IMR-90 (cell line): ENCODE results near the gene LAMA5. TPM values are rescaled to one million over a fixed set of nuclear protein-coding genes. Genes with fewer than 3 reads are reported as not detected.

ENCODE experiments used
- ATAC-seq: fragments of 200-7000 bp; cut with Tn5 transposase; 2 replicates; pipeline ENCODE4 v1.9.1; 2020; ENCODE audit warnings: low read depth, mild to moderate bottlenecking, moderate library complexity
- BruUV-seq: library from RNA; stranded (reverse); fragments of 400-500 nt; replicated peaks from 2 replicates; lab custom pipeline; 2021; lab: Mats Ljungman, UMichigan
- CTCF ChIA-PET: fragments of 300-600 bp; formaldehyde crosslinking; extraction: SDS; loops from one replicate; lab custom pipeline; 2021; ENCODE audit warnings: antibody characterized with exemption; lab: Yijun Ruan, JAX
- POLR2A ChIA-PET: fragments of 300-600 bp; sonication (Branson Sonifier 250); formaldehyde crosslinking; loops from one replicate; lab custom pipeline; 2022; ENCODE audit warnings: antibody characterized with exemption; ENCODE audit not compliant: unreplicated experiment; lab: Charles Lee
- DNase-seq: peaks from one replicate; pipeline ENCODE4 v3.0.0; 2013
- H2AFZ ChIP-seq: replicated peaks from 2 replicates; pipeline ENCODE3; 2013; ENCODE audit warnings: low read length, mild to moderate bottlenecking; ENCODE audit not compliant: poor library complexity
- H2AK5ac ChIP-seq: 2 replicates; pipeline ENCODE4 v1.6.1; 2013; ENCODE audit warnings: low read depth, low read length, inconsistent platforms
- H2AK9ac ChIP-seq: replicated peaks from 2 replicates; pipeline ENCODE3; 2013; ENCODE audit warnings: mild to moderate bottlenecking, low read depth, low read length, moderate library complexity; ENCODE audit not compliant: poor library complexity
- H2BK120ac ChIP-seq: 2 replicates; pipeline ENCODE4 v1.6.1; 2013; ENCODE audit warnings: low read depth, low read length, inconsistent platforms
- H2BK15ac ChIP-seq: 3 replicates; pipeline ENCODE4 v1.6.1; 2013; ENCODE audit warnings: low read depth, low read length, inconsistent platforms
- H2BK20ac ChIP-seq: 2 replicates; pipeline ENCODE4 v1.6.1; 2013; ENCODE audit warnings: low read depth, mild to moderate bottlenecking, inconsistent platforms, low read length, moderate library complexity
- H2BK5ac ChIP-seq: 2 replicates; pipeline ENCODE4 v1.6.1; 2013; ENCODE audit warnings: mild to moderate bottlenecking, low read depth, low read length, inconsistent platforms; ENCODE audit not compliant: poor library complexity, severe bottlenecking
- H3K14ac ChIP-seq: replicated peaks from 2 replicates; pipeline ENCODE4 v1.6.1; 2013; ENCODE audit warnings: low read depth, low read length, inconsistent platforms
- H3K18ac ChIP-seq: 2 replicates; pipeline ENCODE4 v1.6.1; 2013; ENCODE audit warnings: low read depth, low read length, control low read depth
- H3K23ac ChIP-seq: 2 replicates; pipeline ENCODE4 v1.6.1; 2013; ENCODE audit warnings: low read depth, low read length, inconsistent platforms
- H3K27ac ChIP-seq: 2 replicates; pipeline ENCODE4 v1.5.1; 2013; ENCODE audit warnings: mild to moderate bottlenecking, control low read depth, low read length; ENCODE audit not compliant: insufficient read depth
- H3K27me3 ChIP-seq: 2 replicates; pipeline ENCODE4 v1.6.1; 2013; ENCODE audit warnings: low read length; ENCODE audit not compliant: control insufficient read depth, insufficient read depth
- H3K36me3 ChIP-seq: 2 replicates; pipeline ENCODE4 v1.6.1; 2013; ENCODE audit warnings: low read length, mixed read lengths; ENCODE audit not compliant: control insufficient read depth, insufficient read depth
- H3K4ac ChIP-seq: 2 replicates; pipeline ENCODE4 v1.6.1; 2013; ENCODE audit warnings: low read depth, low read length, inconsistent platforms
- H3K4me1 ChIP-seq: 2 replicates; pipeline ENCODE4 v1.6.1; 2013; ENCODE audit warnings: low read length, mixed read lengths; ENCODE audit not compliant: control insufficient read depth, insufficient read depth
- H3K4me2 ChIP-seq: 2 replicates; pipeline ENCODE4 v1.6.1; 2013; ENCODE audit warnings: low read depth, mild to moderate bottlenecking, control low read depth, low read length, moderate library complexity
- H3K4me3 ChIP-seq: 2 replicates; pipeline ENCODE4 v1.5.1; 2013; ENCODE audit warnings: low read depth, mild to moderate bottlenecking, control low read depth, low read length, moderate library complexity; ENCODE audit not compliant: insufficient read depth
- H3K56ac ChIP-seq: 2 replicates; pipeline ENCODE4 v1.6.1; 2013; ENCODE audit warnings: low read length, inconsistent platforms; ENCODE audit not compliant: insufficient read depth; ENCODE audit errors: extremely low read depth
- H3K79me1 ChIP-seq, 2 experiments: 2 replicates each; pipeline ENCODE4 v1.6.1; 2013; ENCODE audit warnings: low read length in 2 of 2, inconsistent platforms in 1 of 2, low read depth in 1 of 2
- H3K9ac ChIP-seq: 2 replicates; pipeline ENCODE4 v1.6.1; 2013; ENCODE audit warnings: low read depth, low read length, control low read depth
- H3K9me1 ChIP-seq: 2 replicates; pipeline ENCODE4 v1.6.1; 2013; ENCODE audit warnings: low read length, inconsistent platforms; ENCODE audit not compliant: insufficient read depth
- H3K9me3 ChIP-seq: 2 replicates; pipeline ENCODE4 v1.6.1; 2013; ENCODE audit warnings: low read length; ENCODE audit not compliant: control insufficient read depth, insufficient read depth
- H4K20me1 ChIP-seq: 2 replicates; pipeline ENCODE4 v1.6.1; 2013; ENCODE audit warnings: low read length, inconsistent platforms; ENCODE audit not compliant: insufficient read depth
- H4K5ac ChIP-seq: 2 replicates; pipeline ENCODE4 v1.6.1; 2013; ENCODE audit warnings: mild to moderate bottlenecking, low read depth, low read length, control low read depth
- H4K8ac ChIP-seq, 2 experiments: 2 replicates each; pipeline ENCODE4 v1.6.1; 2013; ENCODE audit warnings: low read depth in 2 of 2, low read length in 2 of 2, control low read depth in 1 of 2, inconsistent platforms in 1 of 2
- H4K91ac ChIP-seq: 2 replicates; pipeline ENCODE4 v1.6.1; 2013; ENCODE audit warnings: low read depth, low read length, inconsistent platforms; ENCODE audit not compliant: insufficient read depth
- BHLHE40 ChIP-seq: fragments of 150-350 bp; IDR thresholded peaks from 2 replicates; pipeline ENCODE4 v1.6.1; 2016; ENCODE audit warnings: mild to moderate bottlenecking, low read depth, low read length
- CHD1 ChIP-seq: IDR thresholded peaks from 2 replicates; pipeline ENCODE4 v1.6.1; 2012; ENCODE audit warnings: low read depth, low read length, improper control_type of control experiment
- RFX5 ChIP-seq: IDR thresholded peaks from 2 replicates; pipeline ENCODE4 v1.8.0; 2012; ENCODE audit warnings: low read depth, mild to moderate bottlenecking, low read length, moderate library complexity
- SMC3 ChIP-seq: fragments of 150-350 bp; IDR thresholded peaks from 2 replicates; pipeline ENCODE4 v1.6.1; 2016; ENCODE audit warnings: low read depth, mild to moderate bottlenecking, antibody characterized with exemption, low read length, moderate library complexity
- WGBS, 2 experiments: methylation state at CpG; one replicate each; pipeline versions ENCODE4 v1.1.5 to v1.1.7; 2013; ENCODE audit warnings: missing lambda C conversion rate in 2 of 2; ENCODE audit not compliant: insufficient read length in 1 of 2; ENCODE audit errors: extremely low coverage in 2 of 2; 5-methylcytosine and 5-hydroxymethylcytosine counted together
- dilution Hi-C: fragments of 300-500 bp; cut with HindIII; formaldehyde crosslinking; loops from one replicate; pipeline ENCODE4 v1.14.3; 2018; ENCODE audit warnings: low sequenced_read_pairs; ENCODE audit not compliant: unreplicated experiment
- in situ Hi-C: fragments of 300-500 bp; cut with MboI; formaldehyde crosslinking; loops from 3 replicates; pipeline ENCODE4 v1.14.3; 2019; ENCODE audit warnings: low sequenced_read_pairs, inconsistent platforms, mixed read lengths
- intact Hi-C: fragments of 100-400 bp; cut with micrococcal nuclease; formaldehyde crosslinking; loops from 2 replicates; pipeline ENCODE4 v1.10.0; 2022
- polyA plus RNA-seq, 3 experiments: library from polyadenylated mRNA; depleted of rRNA; stranded (reverse); fragments of >200 nt; gene quantifications; 2 replicates each; pipeline ENCODE4 v1.2.3, GENCODE V29; 2012; ENCODE audit warnings: low replicate concordance in 1 of 3
- total RNA-seq: library from RNA; depleted of rRNA; stranded (reverse); fragments of >200 nt; gene quantifications from 2 replicates; pipeline ENCODE4 v1.2.3, GENCODE V29; 2012
- TF ChIP-seq, protein P1 (sequence below): conservative IDR thresholded peaks from 2 replicates; pipeline ENCODE4 v1.5.1; 2012; ENCODE audit warnings: mild to moderate bottlenecking, low read depth, low read length, improper control_type of control experiment

Gene LAMA5
- total and polyA plus RNA-seq, 2 of the 4 experiments (the other 2 are of a cell fraction): 0.90 to 7.3 TPM

DNA sequence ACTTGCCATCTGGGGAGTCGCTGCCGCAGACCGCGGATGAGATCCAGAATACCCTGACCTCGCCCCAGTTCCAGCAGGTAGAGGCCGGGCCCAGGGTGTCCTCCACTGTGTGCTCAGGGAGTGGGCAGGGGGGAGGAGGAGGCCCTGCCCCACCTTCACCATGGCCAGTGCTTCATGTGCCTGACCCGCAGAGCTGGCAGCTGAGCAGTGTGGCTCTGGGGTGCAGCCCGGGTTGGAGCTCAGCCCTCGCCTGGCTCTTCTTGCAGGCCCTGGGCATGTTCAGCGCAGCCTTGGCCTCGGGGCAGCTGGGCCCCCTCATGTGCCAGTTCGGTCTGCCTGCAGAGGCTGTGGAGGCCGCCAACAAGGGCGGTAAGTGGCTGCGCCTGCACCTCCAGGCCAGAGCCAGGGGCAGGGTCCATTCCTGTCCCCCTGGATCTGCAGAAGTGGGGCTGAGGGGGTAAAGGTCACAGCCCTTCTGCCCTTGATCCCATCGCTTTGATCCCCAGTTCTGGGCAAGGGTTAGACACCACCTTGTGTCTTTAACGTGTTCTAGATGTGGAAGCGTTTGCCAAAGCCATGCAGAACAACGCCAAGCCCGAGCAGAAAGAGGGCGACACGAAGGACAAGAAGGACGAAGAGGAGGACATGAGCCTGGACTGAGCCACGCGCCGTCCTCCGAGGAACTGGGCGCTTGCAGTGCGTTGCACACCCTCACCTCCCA, 58.9 kb downstream of the LAMA5 start:
- Histone ChIP-seq H4K20me1 (peaks cover 40% of the 10 kb centered on the region), H2BK5ac (no peak overlapping the region), H4K8ac (no peak overlapping the region), H3K18ac (no peak overlapping the region), H4K91ac (no peak overlapping the region), H3K4ac (no peak overlapping the region), H2AFZ (no peak overlapping the region), H2BK120ac (no peak overlapping the region), H3K27ac (no peak overlapping the region), H2BK15ac (no peak overlapping the region), H3K14ac (no peak overlapping the region), H3K4me1 (peaks cover 12% of the 10 kb centered on the region), H2BK20ac (no peak overlapping the region), H3K79me1 (peaks cover 0 to 31% of the 10 kb centered on the region in 2 experiments; a peak in 1 of 4 replicates), H2AK9ac (no peak overlapping the region), H3K36me3 (peaks cover 69% of the 10 kb centered on the region), H3K9me3 (no peaks in the 10 kb centered on the region), H3K56ac (no peak overlapping the region), H2AK5ac (no peak overlapping the region), H3K23ac (no peak overlapping the region), H3K27me3 (no peaks in the 10 kb centered on the region), H3K9ac (no peak overlapping the region), H4K5ac (no peak overlapping the region), H3K4me2 (no peak overlapping the region), H3K4me3 (no peak overlapping the region), H3K9me1 (0 out of 2 replicates have a peak, but pooled peaks cover 3% of the 10 kb centered on the region)
- dilution Hi-C loops: no loop called here
- no peak for TF ChIP-seq SMC3
- TF ChIP-seq, protein P1, sequence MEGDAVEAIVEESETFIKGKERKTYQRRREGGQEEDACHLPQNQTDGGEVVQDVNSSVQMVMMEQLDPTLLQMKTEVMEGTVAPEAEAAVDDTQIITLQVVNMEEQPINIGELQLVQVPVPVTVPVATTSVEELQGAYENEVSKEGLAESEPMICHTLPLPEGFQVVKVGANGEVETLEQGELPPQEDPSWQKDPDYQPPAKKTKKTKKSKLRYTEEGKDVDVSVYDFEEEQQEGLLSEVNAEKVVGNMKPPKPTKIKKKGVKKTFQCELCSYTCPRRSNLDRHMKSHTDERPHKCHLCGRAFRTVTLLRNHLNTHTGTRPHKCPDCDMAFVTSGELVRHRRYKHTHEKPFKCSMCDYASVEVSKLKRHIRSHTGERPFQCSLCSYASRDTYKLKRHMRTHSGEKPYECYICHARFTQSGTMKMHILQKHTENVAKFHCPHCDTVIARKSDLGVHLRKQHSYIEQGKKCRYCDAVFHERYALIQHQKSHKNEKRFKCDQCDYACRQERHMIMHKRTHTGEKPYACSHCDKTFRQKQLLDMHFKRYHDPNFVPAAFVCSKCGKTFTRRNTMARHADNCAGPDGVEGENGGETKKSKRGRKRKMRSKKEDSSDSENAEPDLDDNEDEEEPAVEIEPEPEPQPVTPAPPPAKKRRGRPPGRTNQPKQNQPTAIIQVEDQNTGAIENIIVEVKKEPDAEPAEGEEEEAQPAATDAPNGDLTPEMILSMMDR: no peak
- no peak for TF ChIP-seq CHD1
- no peak for TF ChIP-seq BHLHE40
- TF ChIP-seq RFX5: no peak
- ATAC-seq (no peak), DNase-seq (no peak)
- POLR2A ChIA-PET: no interaction called here
- 89% methylated on average over 7 of the region's 29 CpGs; no CpG with 5 or more reads in 1 of the 2 experiments for WGBS, 2 experiments
- intact Hi-C loops: loop anchor here (10.0 kb wide), 1 partner anchor 187 kb away; no protein-coding TSS in a partner anchor
- in situ Hi-C loops: loop anchor here (5.0 kb wide), 1 partner anchor 74 kb away; no protein-coding TSS in a partner anchor
- no TSS peak for BruUV-seq
- CTCF ChIA-PET: no interaction called here
